GM19240 (cell line): ENCODE measurements around the gene AFM.

Source experiments
- DNase-seq: peaks from one replicate; pipeline ENCODE4 v3.0.0; 2011; ENCODE audit warnings: low spot score; ENCODE audit not compliant: insufficient read length

The AFM gene

GRCh38 chr4:73448448-73449203 is 32.9 kb upstream of the AFM start:
- no peak for DNase-seq

GRCh38 chr4:73450398-73451004 is 31.0 kb upstream of the AFM start:
- no peak for DNase-seq

DNA sequence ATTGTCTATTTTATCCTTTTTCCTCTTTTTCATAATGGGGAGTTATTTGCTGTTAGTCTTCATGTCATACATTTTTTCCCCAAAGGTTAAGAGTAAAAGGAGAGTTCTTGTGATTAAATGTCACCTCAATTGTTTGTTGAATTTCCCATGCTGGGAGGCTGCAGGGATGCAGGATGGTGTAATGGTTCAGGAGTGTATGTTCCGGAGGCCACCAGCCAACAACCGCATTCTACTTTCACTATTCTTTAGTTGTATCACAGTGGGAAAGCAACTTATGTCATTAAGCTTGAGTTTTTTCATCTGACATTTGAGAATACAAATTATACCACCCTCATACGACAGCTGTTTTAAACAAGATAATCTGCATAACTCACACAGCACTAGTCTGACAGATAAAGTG is 30.1 kb upstream of the AFM start:
- no peak for DNase-seq

DNA sequence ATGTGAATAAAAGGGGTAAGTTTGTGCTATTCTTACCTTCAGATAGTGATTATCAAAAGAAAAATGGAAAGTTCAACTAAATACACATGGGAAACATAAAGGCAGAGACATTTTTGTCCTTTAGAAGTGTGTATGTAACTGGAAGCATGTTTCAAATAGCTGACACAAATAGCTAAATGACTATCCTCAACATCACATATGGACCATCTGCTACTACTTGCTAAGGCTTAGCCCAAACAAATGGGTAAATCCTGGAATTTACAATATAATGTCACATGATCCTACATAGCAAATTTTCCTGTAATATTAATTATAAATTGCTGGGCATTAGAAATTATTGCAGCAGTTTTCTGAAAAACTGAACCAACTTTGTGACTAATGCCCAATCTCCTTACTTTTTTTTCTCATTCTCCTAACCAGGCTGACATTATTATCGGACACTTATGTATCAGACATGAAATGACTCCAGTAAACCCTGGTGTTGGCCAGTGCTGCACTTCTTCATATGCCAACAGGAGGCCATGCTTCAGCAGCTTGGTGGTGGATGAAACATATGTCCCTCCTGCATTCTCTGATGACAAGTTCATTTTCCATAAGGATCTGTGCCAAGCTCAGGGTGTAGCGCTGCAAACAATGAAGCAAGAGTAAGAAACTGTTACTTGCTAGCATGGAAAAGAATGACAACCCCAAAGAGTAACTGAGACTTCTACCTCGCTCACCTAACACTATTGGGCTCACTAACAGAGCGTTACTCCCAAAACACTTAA is 29.4 kb upstream of the AFM start:
- no peak for DNase-seq

GRCh38 chr4:73452953-73453700 is 28.4 kb upstream of the AFM start:
- DNase-seq: no peak

GRCh38 chr4:73453701-73454005 is 27.9 kb upstream of the AFM start:
- DNase-seq: no peak

DNA sequence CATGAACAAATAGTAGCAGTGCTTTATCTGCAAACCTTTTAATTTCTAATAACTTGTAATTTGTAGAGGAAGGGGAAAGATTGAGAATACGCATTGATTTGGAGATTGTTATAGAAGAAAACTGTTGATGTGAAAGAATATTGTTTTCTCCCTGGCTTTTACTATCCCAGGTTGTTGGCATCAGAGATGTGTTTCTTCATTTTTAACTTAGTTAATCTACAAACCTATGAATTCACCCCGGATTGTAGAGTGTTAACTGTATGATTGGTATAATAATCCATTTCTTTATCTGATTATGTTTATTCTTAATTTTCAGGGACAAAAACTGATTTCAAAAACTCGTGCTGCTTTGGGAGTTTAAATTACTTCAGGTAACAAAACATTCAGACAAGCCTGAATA is 26.6 kb upstream of the AFM start:
- DNase-seq: no peak

- DNase-seq: no peak
These were observed 25.1 kb upstream of the AFM start for GRCh38 chr4:73456177-73457022.

DNA sequence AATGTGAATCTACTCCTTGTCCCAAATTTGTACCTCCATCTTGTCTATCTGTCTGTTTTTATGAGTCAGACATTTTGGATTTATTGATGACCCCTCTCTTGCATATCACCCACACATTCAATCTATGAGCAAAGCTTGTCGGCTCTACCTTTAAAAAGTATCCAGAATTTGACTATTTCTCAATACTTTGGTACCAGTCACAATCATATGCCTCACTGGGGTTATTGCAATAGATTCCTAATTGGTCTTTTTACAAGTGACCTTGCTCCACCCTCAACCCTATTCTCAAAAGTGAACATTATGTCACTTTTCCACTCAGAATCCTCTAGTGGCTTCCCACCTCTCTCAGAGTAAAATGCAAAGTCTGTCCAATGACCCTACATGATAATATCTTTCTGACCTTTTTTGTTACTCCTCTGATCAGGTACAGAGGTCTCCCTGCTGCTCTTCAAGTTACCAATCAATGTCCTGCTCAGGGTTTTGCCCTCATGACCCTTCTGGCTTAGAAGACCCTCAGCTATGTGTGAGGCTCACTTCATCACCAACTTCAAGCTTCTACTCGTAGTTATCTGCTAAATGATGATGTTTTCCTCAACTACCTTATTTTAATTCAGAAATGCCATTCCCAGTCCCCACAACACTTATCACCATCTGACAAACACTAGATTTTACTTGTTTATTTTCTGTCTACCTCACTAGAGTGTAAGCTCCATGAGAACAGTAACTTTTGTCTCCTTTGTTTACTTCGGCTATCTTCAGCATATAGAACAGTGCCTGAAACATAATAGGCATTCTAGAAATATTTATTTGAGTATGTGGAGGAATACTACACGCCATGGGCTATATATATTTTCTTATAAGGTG is 23.1 kb upstream of the AFM start:
- DNase-seq: no peak

DNA sequence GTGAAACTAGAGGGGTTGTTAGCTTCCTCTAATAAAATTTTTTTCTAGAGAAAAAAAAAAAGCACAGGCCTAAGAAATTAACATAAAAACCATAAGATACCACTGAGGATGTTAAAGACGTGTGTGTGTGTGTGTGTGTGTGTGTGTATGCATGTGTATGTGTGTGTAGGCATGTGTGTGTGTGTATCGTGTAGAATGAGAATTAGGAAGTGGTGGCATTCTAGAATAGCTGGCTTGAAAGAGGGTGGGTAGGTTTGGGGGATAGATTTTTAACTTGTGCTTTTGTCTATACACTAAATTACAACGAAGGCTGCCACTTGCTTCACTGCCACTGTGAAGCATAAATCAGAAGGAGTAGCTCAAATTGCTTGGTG is 22.5 kb upstream of the AFM start:
- no peak for DNase-seq

GRCh38 chr4:73460913-73461522 is 20.5 kb upstream of the AFM start:
- DNase-seq: no peak

- DNase-seq: no peak
These were observed 13.4 kb upstream of the AFM start for GRCh38 chr4:73468170-73468569.

- DNase-seq: no peak
These were observed 10.8 kb upstream of the AFM start for GRCh38 chr4:73470728-73471127.

DNA sequence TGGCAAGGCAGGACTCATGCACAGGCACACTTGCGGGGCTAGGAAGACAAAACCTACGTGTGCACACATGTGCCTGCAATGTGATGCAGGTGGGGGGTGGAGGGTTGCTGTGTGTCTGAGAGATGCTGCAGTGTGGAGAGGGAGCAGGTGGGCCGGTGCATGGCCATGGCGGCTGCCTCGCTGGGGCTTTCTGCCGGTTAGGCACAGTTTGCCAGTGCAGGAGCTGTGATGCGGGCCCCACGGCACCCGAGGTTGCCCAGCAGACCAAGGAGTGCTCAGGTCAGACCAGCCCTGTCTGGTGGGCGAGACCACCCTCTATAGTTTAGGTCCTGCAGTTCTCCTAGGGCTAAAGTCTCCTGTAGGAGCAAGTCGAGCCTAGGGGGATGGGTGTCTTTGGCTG is 4.4 kb upstream of the AFM start:
- no peak for DNase-seq

DNA sequence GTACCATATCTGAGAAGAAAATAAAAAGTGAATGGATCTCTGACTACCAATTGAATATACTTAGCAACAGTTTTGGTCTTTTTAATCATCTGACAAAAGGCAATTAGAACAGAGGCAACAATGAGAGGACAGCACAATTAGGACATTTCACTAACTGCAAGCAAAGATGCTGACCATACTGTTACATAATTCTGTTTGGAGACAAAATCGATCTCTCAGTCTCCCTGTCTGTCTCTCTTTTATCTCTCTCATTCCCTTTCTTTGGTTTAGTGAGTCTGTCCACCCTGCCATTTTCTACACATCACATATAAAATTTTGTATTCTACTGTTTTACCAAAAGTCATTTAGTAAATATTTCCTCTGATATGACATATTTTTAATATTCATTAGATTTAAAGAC is 2.2 kb upstream of the AFM start:
- DNase-seq: no peak

DNA sequence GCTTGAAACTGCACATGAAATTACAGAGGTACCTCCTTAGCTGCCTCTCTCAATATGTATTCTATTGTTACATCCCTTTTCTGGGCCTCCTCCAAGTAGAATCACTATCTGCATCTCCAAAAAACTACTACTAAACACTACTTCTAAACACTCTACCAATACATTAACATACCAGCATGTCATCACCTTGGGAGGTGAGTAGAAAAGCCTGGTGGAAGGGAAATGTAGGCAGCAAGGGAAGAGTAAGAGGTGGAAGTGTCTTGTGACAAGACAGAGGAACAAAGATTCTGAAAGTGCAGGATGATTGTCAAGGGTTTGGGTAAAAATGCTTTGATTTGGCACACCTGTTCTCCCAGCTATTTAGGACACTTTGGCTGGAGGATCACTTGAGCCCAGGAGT is 3.5 kb downstream of the AFM start:
- DNase-seq: no peak

DNA sequence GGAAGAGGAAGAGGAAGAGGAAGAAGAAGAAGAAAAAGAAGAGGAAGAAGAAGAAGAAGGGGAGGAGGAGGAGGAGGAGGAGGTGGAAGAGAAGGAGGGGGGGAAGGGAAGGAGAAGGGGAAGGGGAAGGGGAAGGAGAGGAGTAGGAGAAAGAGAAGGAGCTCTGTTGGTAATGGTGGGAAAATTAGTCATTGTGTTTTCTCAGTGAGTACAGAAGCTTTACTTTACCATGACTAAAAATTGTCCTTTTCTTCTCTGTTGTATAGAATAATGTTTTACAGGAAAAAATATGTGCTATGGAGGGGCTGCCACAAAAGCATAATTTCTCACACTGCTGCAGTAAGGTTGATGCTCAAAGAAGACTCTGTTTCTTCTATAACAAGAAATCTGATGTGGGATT is 4.1 kb downstream of the AFM start:
- no peak for DNase-seq

GRCh38 chr4:73486497-73486896 is 5.0 kb downstream of the AFM start:
- no peak for DNase-seq

GRCh38 chr4:73487233-73487632 is 5.7 kb downstream of the AFM start:
- DNase-seq: no peak
